ENCODE results near the gene UBXN4.

- TF ChIP-seq CTCF (IDR thresholded peaks at IDR 0.05), result no peak
- no peak for TF ChIP-seq POLR2A (IDR thresholded peaks at IDR 0.05)
Measured at GRCh38 chr2:135762530-135762929, 20.9 kb downstream of the UBXN4 start.
